K562 (cell line): ENCODE measurements around the gene HIPK2. TPM values are rescaled to one million over a fixed set of nuclear protein-coding genes. Genes with fewer than 3 reads are reported as not detected.

Experiments
- CHD7 ChIP-seq: fragments of 200-600 bp; sonication (generic); IDR thresholded peaks from one replicate; pipeline ENCODE4 v1.6.1; 2012; ENCODE audit warnings: mild to moderate bottlenecking, low read depth, low read length, inconsistent platforms
- E2F5 ChIP-seq: sonication (generic); formaldehyde crosslinking; IDR thresholded peaks from 2 replicates; pipeline ENCODE4 v1.8.0; 2022; ENCODE audit warnings: mild to moderate bottlenecking, missing genetic modification reagents
- GATA2 ChIP-seq: sonication (generic); formaldehyde crosslinking; IDR thresholded peaks from 2 replicates; pipeline ENCODE4 v1.4.0; 2020; ENCODE audit warnings: mild to moderate bottlenecking, missing genetic modification reagents
- HDAC8 ChIP-seq: fragments of 450-650 bp; IDR thresholded peaks from 2 replicates; pipeline ENCODE4 v1.6.1; 2016; ENCODE audit warnings: mild to moderate bottlenecking, missing genetic modification characterization, moderate library complexity, missing compliant biosample characterization
- LEF1 ChIP-seq: fragments of 450-650 bp; IDR thresholded peaks from 2 replicates; pipeline ENCODE4 v1.6.1; 2016; ENCODE audit warnings: mild to moderate bottlenecking
- MCM5 ChIP-seq: fragments of 450-650 bp; IDR thresholded peaks from 2 replicates; pipeline ENCODE4 v1.6.1; 2016; ENCODE audit warnings: low read depth
- POLR2AphosphoS5 ChIP-seq: IDR thresholded peaks from 2 replicates; pipeline ENCODE4 v1.6.1; 2011; ENCODE audit warnings: mild to moderate bottlenecking, low read depth, low read length, moderate library complexity; ENCODE audit not compliant: control insufficient read depth, insufficient read depth
- RBM14 ChIP-seq: fragments of 200-400 bp; formaldehyde crosslinking; IDR thresholded peaks from 2 replicates; pipeline ENCODE4 v1.6.1; 2018; ENCODE audit warnings: low read depth, mild to moderate bottlenecking, low read length, moderate library complexity, borderline replicate concordance; ENCODE audit not compliant: insufficient read depth
- ZFP30 ChIP-seq: fragments of 250-450 bp; sonication (Bioruptor Pico); IDR thresholded peaks from 2 replicates; pipeline ENCODE4 v1.8.0; 2022; ENCODE audit warnings: moderate library complexity, mild to moderate bottlenecking, inconsistent platforms, borderline replicate concordance
- ZNF311 ChIP-seq: fragments of 250-450 bp; sonication (Bioruptor Pico); IDR thresholded peaks from 2 replicates; pipeline ENCODE4 v1.4.0; 2020; ENCODE audit warnings: mild to moderate bottlenecking, moderate library complexity
- polyA plus RNA-seq, 8 experiments: library from polyadenylated mRNA; depleted of rRNA in 4 of 8; stranded (reverse) in 5 of 8; unstranded in 3 of 8; fragments of >200 nt; fragmentation: Nextera tagmentation in 2 of 8; fragmentation: Illumina TruSeq in 1 of 8; extraction: Ambion mirVana in 2 of 8; extraction: Trizol in 1 of 8; gene quantifications; 2 replicates each; pipeline versions ENCODE4 v1.2.1 to v1.2.3, GENCODE V29; 2011 to 2014; ENCODE audit warnings: inconsistent platforms in 1 of 8, missing spikeins in 1 of 8
- total RNA-seq, 7 experiments: library from RNA; depleted of rRNA in 6 of 7; stranded (reverse); fragments of >200 nt in 6 of 7; fragmentation: Illumina TruSeq in 2 of 7; extraction: Trizol in 2 of 7; gene quantifications; 2 replicates each; pipeline versions ENCODE4 v1.2.1 to v1.2.3, GENCODE V29; 2011 to 2021; ENCODE audit warnings: low replicate concordance in 1 of 7
- TF ChIP-seq, protein P1 (sequence below): sonication (generic); formaldehyde crosslinking; IDR thresholded peaks from 2 replicates; pipeline ENCODE4 v1.8.0; 2022; ENCODE audit warnings: mild to moderate bottlenecking, missing genetic modification reagents
- TF ChIP-seq, protein P2 (sequence below): fragments of 250-450 bp; sonication (Bioruptor Pico); IDR thresholded peaks from 2 replicates; pipeline ENCODE4 v1.5.0; 2021

HIPK2 gene
- total and polyA plus RNA-seq, 9 of the 15 experiments (the other 6 are each of a cell fraction or from before 2014, with no cell fraction given) = 0.69 to 19.8 (median 5.1) TPM

- TF ChIP-seq E2F5 (no peak), HDAC8 (tag) (no peak), RBM14 (no peak), LEF1 (no peak), ZFP30 (CRISPR knock-in tag) (no peak), GATA2 (CRISPR knock-in tag) (no peak), CHD7 (no peak), POLR2AphosphoS5 (no peak), ZNF311 (CRISPR knock-in tag) (no peak), MCM5 (no peak)
- TF ChIP-seq, protein P1, sequence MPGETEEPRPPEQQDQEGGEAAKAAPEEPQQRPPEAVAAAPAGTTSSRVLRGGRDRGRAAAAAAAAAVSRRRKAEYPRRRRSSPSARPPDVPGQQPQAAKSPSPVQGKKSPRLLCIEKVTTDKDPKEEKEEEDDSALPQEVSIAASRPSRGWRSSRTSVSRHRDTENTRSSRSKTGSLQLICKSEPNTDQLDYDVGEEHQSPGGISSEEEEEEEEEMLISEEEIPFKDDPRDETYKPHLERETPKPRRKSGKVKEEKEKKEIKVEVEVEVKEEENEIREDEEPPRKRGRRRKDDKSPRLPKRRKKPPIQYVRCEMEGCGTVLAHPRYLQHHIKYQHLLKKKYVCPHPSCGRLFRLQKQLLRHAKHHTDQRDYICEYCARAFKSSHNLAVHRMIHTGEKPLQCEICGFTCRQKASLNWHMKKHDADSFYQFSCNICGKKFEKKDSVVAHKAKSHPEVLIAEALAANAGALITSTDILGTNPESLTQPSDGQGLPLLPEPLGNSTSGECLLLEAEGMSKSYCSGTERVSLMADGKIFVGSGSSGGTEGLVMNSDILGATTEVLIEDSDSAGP (CRISPR knock-in tag) = no peak
- TF ChIP-seq, protein P2, sequence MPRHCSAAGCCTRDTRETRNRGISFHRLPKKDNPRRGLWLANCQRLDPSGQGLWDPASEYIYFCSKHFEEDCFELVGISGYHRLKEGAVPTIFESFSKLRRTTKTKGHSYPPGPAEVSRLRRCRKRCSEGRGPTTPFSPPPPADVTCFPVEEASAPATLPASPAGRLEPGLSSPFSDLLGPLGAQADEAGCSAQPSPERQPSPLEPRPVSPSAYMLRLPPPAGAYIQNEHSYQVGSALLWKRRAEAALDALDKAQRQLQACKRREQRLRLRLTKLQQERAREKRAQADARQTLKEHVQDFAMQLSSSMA = no peak
Measured at GRCh38 chr7:139776486-139777132, 1.2 kb downstream of the HIPK2 start (continued).
